GM12892 (cell line): Measurements from ENCODE around the gene C19orf81.

Experiments
- POLR2A ChIP-seq: IDR thresholded peaks from 2 replicates; pipeline ENCODE4 v1.6.1; 2011; ENCODE audit warnings: low read depth, low read length, control low read depth
- POLR2AphosphoS5 ChIP-seq: IDR thresholded peaks from 2 replicates; pipeline ENCODE4 v1.6.1; 2011; ENCODE audit warnings: low read depth, low read length, control low read depth
- TAF1 ChIP-seq: IDR thresholded peaks from 2 replicates; pipeline ENCODE4 v1.6.1; 2011; ENCODE audit warnings: low read depth, mild to moderate bottlenecking, control low read depth, low read length, borderline replicate concordance

DNA sequence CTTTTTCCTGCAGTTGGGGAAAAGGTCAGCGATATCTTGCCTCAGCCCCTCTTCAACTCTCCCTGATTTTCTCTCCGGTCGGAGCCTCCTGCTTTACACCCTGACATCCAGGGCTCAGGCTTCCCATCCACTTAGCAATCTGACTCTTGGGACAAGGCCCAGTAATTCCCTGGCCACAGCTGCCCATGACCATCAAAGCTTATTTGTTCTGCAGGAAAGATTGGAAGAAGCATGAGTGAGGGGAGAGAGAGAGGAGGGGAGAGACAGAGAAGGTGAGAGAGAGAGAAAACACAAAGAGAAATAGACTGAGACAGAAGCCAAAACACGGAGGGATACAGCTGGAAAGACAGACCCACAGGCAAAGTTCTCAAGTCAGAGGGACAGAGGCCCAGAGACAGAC lies 23.2 kb upstream of the C19orf81 start:
- TF ChIP-seq POLR2AphosphoS5 = no peak
- no peak for TF ChIP-seq POLR2A
- no peak for TF ChIP-seq TAF1
